ENCODE data around the gene KLHDC4. TPM values are rescaled to one million over a fixed set of nuclear protein-coding genes. Genes with fewer than 3 reads are reported as not detected.
A peak's percentile ranks its signal among the peaks of the same experiment; 100 is the strongest.

The KLHDC4 gene
- total and polyA plus RNA-seq, 2 experiments from 2014 or later, result 23.0 to 41.1 TPM

GRCh38 chr16:87721622-87722585 lies 43.9 kb downstream of the KLHDC4 start:
- Mint-ChIP-seq H3K27ac (peak overlapping the region; percentile 56), H3K27me3 (ENCODE audit: insufficient read depth, low read depth, poor library complexity) (peaks cover 8% of the 10 kb centered on the region), H3K9me3 (peaks cover 9% of the 10 kb centered on the region; the same call in 2 of the 3 replicates), H3K4me1 (peaks cover 3% of the 10 kb centered on the region; the same call in 2 of the 3 replicates), H3K36me3 (ENCODE audit: low read depth) (peaks cover 73% of the 10 kb centered on the region), H3K4me3 (no peak overlapping the region)
- no peak for TF ChIP-seq NANOG (IDR thresholded peaks at IDR 0.05; ENCODE audit: borderline replicate concordance)
- no peak for TF ChIP-seq STAT1 (IDR thresholded peaks at IDR 0.05; ENCODE audit: unreplicated experiment)
- no peak for TF ChIP-seq CREB1 (CRISPR knock-in tag; IDR thresholded peaks at IDR 0.05; ENCODE audit: low read depth)
- TF ChIP-seq EZH2 (IDR thresholded peaks at IDR 0.05; ENCODE audit: low read depth, unreplicated experiment), result no peak
- TF ChIP-seq ZNF114 (CRISPR knock-in tag; IDR thresholded peaks at IDR 0.05), result no peak
- TF ChIP-seq CTCF (conservative IDR thresholded peaks at IDR 0.05; ENCODE audit: low read depth in 2 of 2), result no peak
- no peaks in the 10 kb centered on the region for H3K9me2 ChIP-seq (ENCODE audit: insufficient read depth)
- H3K4me1 ChIP-seq (ENCODE audit: insufficient read depth), result no peaks in the 10 kb centered on the region
- no peak for DNase-seq (ENCODE audit: low spot score)
- H3K36me3 ChIP-seq (ENCODE audit: insufficient read depth), result peaks cover 10% of the 10 kb centered on the region
- no peak for ATAC-seq
- no peak overlapping the region for H3K4me2 ChIP-seq
- H3K79me2 ChIP-seq (replicated peaks; ENCODE audit: insufficient read depth), result peaks cover 40% of the 10 kb centered on the region
- H3K27ac ChIP-seq (ENCODE audit: low read depth), result no peak overlapping the region
- no peaks in the 10 kb centered on the region for H3F3A ChIP-seq (replicated peaks; ENCODE audit: low read depth)
- no peak overlapping the region for H3K4me3 ChIP-seq
- peaks cover 28% of the 10 kb centered on the region for H4K20me1 ChIP-seq (replicated peaks; ENCODE audit: insufficient read depth)
- H3K27me3 ChIP-seq (ENCODE audit: insufficient read depth), result no peaks in the 10 kb centered on the region
- no peak overlapping the region for H2AFZ ChIP-seq

GRCh38 chr16:87720446-87720845 lies 45.3 kb downstream of the KLHDC4 start:
- Mint-ChIP-seq H3K4me1 (peaks cover 3% of the 10 kb centered on the region; the same call in 2 of the 3 replicates), H3K36me3 (ENCODE audit: low read depth) (peaks cover 73% of the 10 kb centered on the region), H3K9me3 (peaks cover 9% of the 10 kb centered on the region; the same call in 2 of the 3 replicates), H3K27ac (no peak overlapping the region), H3K4me3 (no peak overlapping the region), H3K27me3 (ENCODE audit: insufficient read depth, low read depth, poor library complexity) (peaks cover 8% of the 10 kb centered on the region)
- H3K27ac ChIP-seq (ENCODE audit: low read depth), result no peak overlapping the region
- DNase-seq (ENCODE audit: low spot score) (no peak), ATAC-seq (no peak)
- H3K79me2 ChIP-seq (replicated peaks; ENCODE audit: insufficient read depth), result peaks cover 41% of the 10 kb centered on the region
- no peak overlapping the region for H3K4me3 ChIP-seq
- H3K4me2 ChIP-seq, result no peak overlapping the region
- no peaks in the 10 kb centered on the region for H3K27me3 ChIP-seq (ENCODE audit: insufficient read depth)
- TF ChIP-seq ZNF462 (CRISPR knock-in tag; IDR thresholded peaks at IDR 0.05) (no peak), CREB1 (CRISPR knock-in tag; IDR thresholded peaks at IDR 0.05; ENCODE audit: low read depth) (no peak), CTCF (conservative IDR thresholded peaks at IDR 0.05; ENCODE audit: low read depth in 2 of 2) (no peak)
- H2AFZ ChIP-seq, result no peak overlapping the region
- H3K4me1 ChIP-seq (ENCODE audit: insufficient read depth), result no peaks in the 10 kb centered on the region
- H3K9me2 ChIP-seq (ENCODE audit: insufficient read depth), result no peaks in the 10 kb centered on the region
- H4K20me1 ChIP-seq (replicated peaks; ENCODE audit: insufficient read depth), result peaks cover 29% of the 10 kb centered on the region
- no peaks in the 10 kb centered on the region for H3F3A ChIP-seq (replicated peaks; ENCODE audit: low read depth)
- H3K36me3 ChIP-seq (ENCODE audit: insufficient read depth), result peaks cover 10% of the 10 kb centered on the region

All from GM23338 (cell line).